ES-I3 (cell line): Measurements from ENCODE around the gene DYNLRB2.

Source experiments
- H3K36me3 ChIP-seq: 2 replicates; pipeline ENCODE4 v1.6.1; 2013; ENCODE audit warnings: mild to moderate bottlenecking, low read length, control low read depth, moderate library complexity; ENCODE audit not compliant: insufficient read depth
- H3K4me1 ChIP-seq: 2 replicates; pipeline ENCODE4 v1.6.1; 2013; ENCODE audit warnings: mild to moderate bottlenecking, control low read depth, low read length; ENCODE audit not compliant: insufficient read depth
- H3K9ac ChIP-seq: 2 replicates; pipeline ENCODE4 v1.6.1; 2013; ENCODE audit warnings: low read depth, mild to moderate bottlenecking, low read length, moderate library complexity
- H3K9me3 ChIP-seq: 2 replicates; pipeline ENCODE4 v1.6.1; 2013; ENCODE audit warnings: mild to moderate bottlenecking, low read length, moderate library complexity; ENCODE audit not compliant: control insufficient read depth, insufficient read depth

Gene DYNLRB2

DNA sequence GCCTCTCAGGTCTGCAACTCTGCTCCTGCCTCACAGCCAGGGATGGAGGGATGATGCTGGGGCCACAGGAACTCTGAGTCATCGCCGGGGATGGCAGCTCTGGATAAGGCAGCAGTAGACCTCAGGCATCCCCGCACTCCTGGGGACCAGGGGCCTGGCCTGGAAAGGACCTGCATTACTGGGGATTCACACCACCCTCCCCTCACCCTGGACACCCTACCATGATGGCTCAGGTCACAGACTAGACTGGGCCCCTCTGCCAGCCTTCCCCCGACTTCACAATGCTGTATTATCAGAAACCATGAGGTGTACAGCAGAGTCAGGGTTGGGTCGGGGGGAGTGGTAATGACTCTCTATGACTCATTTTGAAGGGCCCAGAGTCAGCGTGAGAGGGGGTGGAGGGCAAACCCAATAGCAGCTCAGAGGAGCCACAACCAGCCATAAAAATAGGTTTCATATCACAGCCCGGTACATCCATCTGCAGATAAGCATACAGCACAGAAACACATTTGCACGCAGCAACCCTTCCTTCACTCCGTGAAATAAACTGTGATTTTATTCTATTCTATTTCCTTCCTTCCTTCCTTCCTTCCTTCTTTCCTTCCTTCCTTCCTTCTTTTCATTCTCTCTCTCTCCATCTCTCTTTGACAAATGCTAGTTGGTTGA, 28.8 kb downstream of the DYNLRB2 start:
- no peak overlapping the region for H3K9ac ChIP-seq
- no peaks in the 10 kb centered on the region for H3K4me1 ChIP-seq
- H3K9me3 ChIP-seq = no peaks in the 10 kb centered on the region
- no peaks in the 10 kb centered on the region for H3K36me3 ChIP-seq

GRCh38 chr16:80570106-80570478, 29.3 kb downstream of the DYNLRB2 start:
- no peaks in the 10 kb centered on the region for H3K9me3 ChIP-seq
- H3K9ac ChIP-seq = no peak overlapping the region
- H3K36me3 ChIP-seq = no peaks in the 10 kb centered on the region
- H3K4me1 ChIP-seq = no peaks in the 10 kb centered on the region

DNA sequence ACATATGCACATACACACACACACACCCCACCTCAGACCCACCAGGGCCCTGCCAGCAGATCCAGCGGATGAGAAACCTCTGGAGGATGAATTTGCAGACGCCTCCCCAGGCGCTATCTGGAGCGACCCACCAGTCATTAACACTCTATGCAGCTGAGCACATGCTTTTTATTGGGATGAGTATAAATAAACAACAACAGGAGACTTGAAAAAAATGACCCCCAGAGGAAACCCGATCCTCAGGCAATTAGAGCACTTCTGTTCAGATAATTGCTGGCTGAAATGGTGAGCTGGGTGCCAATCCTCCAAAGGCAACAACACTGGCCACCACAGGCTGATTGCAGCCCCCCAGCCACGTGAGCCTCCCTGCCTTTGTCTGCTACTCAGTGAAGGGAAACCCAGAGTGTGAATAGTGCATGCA, 32.9 kb downstream of the DYNLRB2 start:
- no peak overlapping the region for H3K9ac ChIP-seq
- H3K4me1 ChIP-seq = no peaks in the 10 kb centered on the region
- no peaks in the 10 kb centered on the region for H3K9me3 ChIP-seq
- no peaks in the 10 kb centered on the region for H3K36me3 ChIP-seq

DNA sequence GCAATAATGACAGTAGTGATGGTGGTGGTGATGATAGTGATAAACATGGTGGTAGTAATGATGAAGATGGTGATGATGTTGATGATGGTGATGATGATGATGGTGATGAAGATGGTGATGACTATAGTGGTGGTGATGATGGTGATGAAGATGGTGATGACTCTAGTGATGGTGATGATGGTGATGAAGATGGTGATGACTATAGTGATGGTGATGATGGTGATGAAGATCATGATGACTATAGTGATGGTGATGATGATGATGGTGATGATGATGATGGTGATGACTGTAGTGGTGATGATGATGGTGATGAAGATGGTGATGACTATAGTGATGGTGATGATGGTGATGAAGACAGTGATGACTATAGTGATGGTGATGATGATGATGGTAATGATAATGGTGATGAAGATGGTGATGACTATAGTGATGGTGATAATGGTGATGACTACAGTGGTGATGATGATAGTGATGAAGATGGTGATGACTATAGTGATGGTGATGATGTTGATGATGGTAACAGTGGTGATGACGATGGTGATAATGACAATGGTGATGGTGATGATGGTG, 35.6 kb downstream of the DYNLRB2 start:
- no peaks in the 10 kb centered on the region for H3K36me3 ChIP-seq
- H3K4me1 ChIP-seq = no peaks in the 10 kb centered on the region
- no peak overlapping the region for H3K9ac ChIP-seq
- no peaks in the 10 kb centered on the region; the same call in 1 of the 2 replicates for H3K9me3 ChIP-seq

DNA sequence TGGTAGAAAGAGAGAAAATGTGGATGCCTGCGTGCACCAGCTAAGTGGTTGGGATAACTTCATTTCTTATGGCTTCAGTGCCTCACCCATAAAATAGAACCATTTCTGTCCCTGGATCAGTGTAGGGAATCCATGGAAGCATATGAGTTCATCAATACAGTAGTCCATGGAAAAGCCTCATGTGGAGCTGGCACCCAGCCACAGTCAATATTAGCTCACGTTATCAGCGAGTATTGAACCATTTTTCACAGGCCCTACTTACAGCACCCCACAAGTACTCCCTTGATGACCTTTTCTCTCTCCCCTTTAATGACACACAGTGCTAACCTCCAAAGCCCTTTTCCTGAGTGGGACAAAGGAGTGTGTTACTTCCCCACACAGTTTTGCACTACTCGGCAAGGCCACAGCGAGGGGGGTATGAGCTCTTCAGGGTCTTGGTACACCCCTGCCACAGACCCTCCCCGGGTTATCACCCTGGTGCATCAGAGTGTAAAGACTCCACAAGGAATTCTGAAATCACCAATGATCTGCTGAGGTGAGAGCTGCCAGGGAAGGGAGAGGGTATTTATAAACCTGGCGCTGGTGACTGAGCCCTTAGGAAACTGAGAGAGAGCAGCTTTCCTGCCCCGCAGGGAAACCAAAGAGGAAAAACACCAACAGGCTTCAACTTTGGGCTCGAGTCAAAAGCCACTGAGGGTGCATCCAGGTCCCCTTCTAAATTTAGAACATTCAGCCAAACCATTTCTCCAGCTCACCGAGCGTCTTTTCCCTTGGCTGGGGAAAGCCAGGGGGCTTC, 36.9 kb downstream of the DYNLRB2 start:
- no peaks in the 10 kb centered on the region for H3K36me3 ChIP-seq
- H3K4me1 ChIP-seq = no peaks in the 10 kb centered on the region
- H3K9me3 ChIP-seq = no peaks in the 10 kb centered on the region; the same call in 1 of the 2 replicates
- H3K9ac ChIP-seq = no peak overlapping the region

- Histone ChIP-seq H3K4me1 (no peaks in the 10 kb centered on the region), H3K9ac (no peak overlapping the region), H3K9me3 (no peaks in the 10 kb centered on the region; the same call in 1 of the 2 replicates), H3K36me3 (no peaks in the 10 kb centered on the region)
Measured at GRCh38 chr16:80580109-80580832, 39.5 kb downstream of the DYNLRB2 start.

- H3K36me3 ChIP-seq = no peaks in the 10 kb centered on the region
- no peak overlapping the region for H3K9ac ChIP-seq
- H3K4me1 ChIP-seq = no peaks in the 10 kb centered on the region
- H3K9me3 ChIP-seq = no peaks in the 10 kb centered on the region; the same call in 1 of the 2 replicates
Measured at GRCh38 chr16:80583466-80583865, 42.7 kb downstream of the DYNLRB2 start.

- no peaks in the 10 kb centered on the region for H3K36me3 ChIP-seq
- H3K4me1 ChIP-seq = no peaks in the 10 kb centered on the region
- H3K9ac ChIP-seq = no peak overlapping the region
- no peaks in the 10 kb centered on the region for H3K9me3 ChIP-seq
Measured at GRCh38 chr16:80585764-80586163, 45.0 kb downstream of the DYNLRB2 start.

GRCh38 chr16:80586476-80586875, 45.7 kb downstream of the DYNLRB2 start:
- H3K9me3 ChIP-seq = no peaks in the 10 kb centered on the region
- H3K36me3 ChIP-seq = no peaks in the 10 kb centered on the region
- no peak overlapping the region for H3K9ac ChIP-seq
- H3K4me1 ChIP-seq = no peaks in the 10 kb centered on the region

DNA sequence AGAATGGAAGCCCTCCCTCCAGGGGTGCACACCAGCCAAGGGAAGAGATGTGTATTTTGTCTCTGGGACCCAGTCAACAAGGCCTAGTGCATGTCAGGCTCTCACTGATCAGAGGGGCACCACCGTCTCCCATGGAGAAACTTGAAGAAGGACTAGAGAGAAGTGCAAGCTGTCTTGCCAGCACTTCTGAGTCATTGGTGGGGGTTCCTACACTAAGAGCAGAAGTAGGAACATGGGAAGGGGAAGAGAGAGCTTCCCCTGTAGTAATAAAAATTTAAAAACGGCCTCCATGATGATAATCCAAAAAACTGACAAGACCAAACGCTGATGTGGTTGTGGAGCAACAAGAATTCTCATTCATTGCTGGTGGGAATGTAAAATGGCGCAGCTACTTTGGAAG, 46.3 kb downstream of the DYNLRB2 start:
- Histone ChIP-seq H3K9me3 (no peaks in the 10 kb centered on the region), H3K4me1 (no peaks in the 10 kb centered on the region), H3K9ac (no peak overlapping the region), H3K36me3 (no peaks in the 10 kb centered on the region)

GRCh38 chr16:80591071-80591915, 50.5 kb downstream of the DYNLRB2 start:
- Histone ChIP-seq H3K36me3 (no peaks in the 10 kb centered on the region), H3K4me1 (no peaks in the 10 kb centered on the region), H3K9me3 (no peaks in the 10 kb centered on the region), H3K9ac (no peak overlapping the region)

GRCh38 chr16:80592273-80592672, 51.5 kb downstream of the DYNLRB2 start:
- no peaks in the 10 kb centered on the region for H3K4me1 ChIP-seq
- H3K9me3 ChIP-seq = no peaks in the 10 kb centered on the region
- no peak overlapping the region for H3K9ac ChIP-seq
- no peaks in the 10 kb centered on the region for H3K36me3 ChIP-seq

GRCh38 chr16:80594756-80595155, 54.0 kb downstream of the DYNLRB2 start:
- H3K36me3 ChIP-seq = no peaks in the 10 kb centered on the region
- no peaks in the 10 kb centered on the region for H3K9me3 ChIP-seq
- no peaks in the 10 kb centered on the region for H3K4me1 ChIP-seq
- H3K9ac ChIP-seq = no peak overlapping the region
